B cell (primary cell): Measurements from ENCODE around the gene TULP1. TPM values are rescaled to one million over a fixed set of nuclear protein-coding genes. Genes with fewer than 3 reads are reported as not detected.

Experiments used
- ATAC-seq: fragments of 200-7000 bp; cut with Tn5 transposase; one replicate; pipeline ENCODE4 v1.10.0; 2021; ENCODE audit warnings: low read depth, mild to moderate bottlenecking, moderate number of reproducible peaks, moderate library complexity
- CTCF ChIA-PET: fragments of 350-600 bp; sonication (Branson Sonifier 250); formaldehyde crosslinking; loops from one replicate; lab custom pipeline; 2021; ENCODE audit warnings: antibody characterized with exemption, inconsistent platforms; lab: Charles Lee
- POLR2A ChIA-PET: fragments of 350-600 bp; sonication (Branson Sonifier 250); formaldehyde crosslinking; loops from one replicate; lab custom pipeline; 2021; ENCODE audit warnings: antibody characterized with exemption; lab: Charles Lee
- DNase-seq: peaks from one replicate; pipeline ENCODE4 v3.0.0; 2013
- H2AFZ ChIP-seq: 2 replicates; pipeline ENCODE4 v1.6.1; 2012; ENCODE audit warnings: mild to moderate bottlenecking, low read depth, low read length; ENCODE audit not compliant: insufficient read depth, poor library complexity, severe bottlenecking
- H3K27ac ChIP-seq, 2 donors: 1 replicate in 1 of 2; 2 replicates in 1 of 2; pipeline ENCODE4 v1.5.1; 2012 to 2013; ENCODE audit warnings: low read length in 2 of 2, mild to moderate bottlenecking in 2 of 2, moderate library complexity in 1 of 2
- H3K27me3 ChIP-seq, 4 experiments: fragments of 200-600 bp in 1 of 4; sonication (generic) in 1 of 4; replicated peaks in 1 of 4; 1 replicate in 2 of 4; 2 replicates in 2 of 4; pipeline versions ENCODE4 v1.6.1 to v1.7.0; 2013 to 2016; ENCODE audit warnings: low read length in 3 of 4, mild to moderate bottlenecking in 2 of 4, mixed read lengths in 1 of 4, moderate library complexity in 1 of 4; ENCODE audit not compliant: insufficient read depth in 4 of 4, control insufficient read depth in 3 of 4; ENCODE audit errors: control extremely low read depth in 1 of 4
- H3K36me3 ChIP-seq, 2 experiments: replicated peaks in 1 of 2; 1 replicate in 1 of 2; 2 replicates in 1 of 2; pipeline versions ENCODE4 v1.6.1 to v1.7.1; 2013; ENCODE audit warnings: low read length in 1 of 2; ENCODE audit not compliant: insufficient read depth in 2 of 2, control insufficient read depth in 1 of 2; ENCODE audit errors: control extremely low read depth in 1 of 2, extremely low read depth in 1 of 2
- H3K4me1 ChIP-seq, 2 donors: fragments of 200-600 bp in 1 of 2; sonication (generic) in 1 of 2; 1 replicate in 1 of 2; 2 replicates in 1 of 2; pipeline versions ENCODE4 v1.5.1 to v1.6.1; 2013 to 2017; ENCODE audit warnings: low read length in 2 of 2; ENCODE audit not compliant: control insufficient read depth in 2 of 2, insufficient read depth in 2 of 2
- H3K4me2 ChIP-seq: replicated peaks from 2 replicates; pipeline ENCODE3; 2012; ENCODE audit warnings: mild to moderate bottlenecking, low read depth, low read length; ENCODE audit not compliant: poor library complexity, severe bottlenecking
- H3K4me3 ChIP-seq, 5 experiments: fragments of 200-600 bp in 1 of 5; sonication (generic) in 1 of 5; 1 replicate in 3 of 5; 2 replicates in 2 of 5; pipeline versions ENCODE4 v1.5.1 to v1.7.0; 2011 to 2016; ENCODE audit warnings: low read length in 4 of 5, mild to moderate bottlenecking in 4 of 5, low read depth in 2 of 5, control low read depth in 1 of 5, moderate library complexity in 1 of 5; ENCODE audit not compliant: insufficient read depth in 1 of 5; ENCODE audit errors: control extremely low read depth in 1 of 5, extremely low read depth in 1 of 5
- H3K79me2 ChIP-seq: fragments of 200-600 bp; sonication (generic); one replicate; pipeline ENCODE4 v1.6.0; 2016; ENCODE audit warnings: low read length; ENCODE audit not compliant: control insufficient read depth, insufficient read depth
- H3K9ac ChIP-seq: fragments of 200-600 bp; sonication (generic); 2 replicates; pipeline ENCODE4 v1.6.1; 2017; ENCODE audit warnings: mild to moderate bottlenecking, low read length, moderate library complexity
- H3K9me3 ChIP-seq, 3 donors: one replicate each; pipeline versions ENCODE4 v1.6.1 to v1.7.1; 2013; ENCODE audit warnings: low read length in 2 of 3; ENCODE audit not compliant: control insufficient read depth in 2 of 3, insufficient read depth in 1 of 3; ENCODE audit errors: control extremely low read depth in 1 of 3
- H4K20me1 ChIP-seq: 2 replicates; pipeline ENCODE4 v1.6.0; 2012; ENCODE audit warnings: mild to moderate bottlenecking, low read length; ENCODE audit not compliant: insufficient read depth, control insufficient read depth, poor library complexity, severe bottlenecking
- H3K27ac Mint-ChIP-seq: one replicate; pipeline ENCODE4 v1.8.0; 2021; ENCODE audit warnings: mixed read lengths
- H3K27me3 Mint-ChIP-seq: one replicate; pipeline ENCODE4 v1.8.0; 2021; ENCODE audit warnings: mixed read lengths
- H3K4me1 Mint-ChIP-seq: one replicate; pipeline ENCODE4 v1.8.0; 2021; ENCODE audit warnings: mixed read lengths
- H3K4me3 Mint-ChIP-seq: one replicate; pipeline ENCODE4 v1.8.0; 2021; ENCODE audit warnings: mixed read lengths
- H3K9me3 Mint-ChIP-seq: one replicate; pipeline ENCODE4 v1.8.0; 2022; ENCODE audit warnings: mixed read lengths; ENCODE audit not compliant: insufficient read depth
- CTCF ChIP-seq: fragments of 200-600 bp; IDR thresholded peaks from one replicate; pipeline ENCODE4 v1.8.0; 2022; ENCODE audit warnings: antibody characterized with exemption, mild to moderate bottlenecking
- EZH2 ChIP-seq: IDR thresholded peaks from 2 replicates; pipeline ENCODE4 v1.6.1; 2012; ENCODE audit warnings: borderline replicate concordance, low read depth, mild to moderate bottlenecking, moderate library complexity, low read length; ENCODE audit not compliant: insufficient read depth, poor library complexity, severe bottlenecking
- WGBS: methylation state at CpG from one replicate; pipeline ENCODE4 v1.1.5; 2013; ENCODE audit warnings: missing lambda C conversion rate; ENCODE audit not compliant: insufficient coverage; 5-methylcytosine and 5-hydroxymethylcytosine counted together
- intact Hi-C: fragments of 100-400 bp; cut with micrococcal nuclease; formaldehyde crosslinking; loops from one replicate; pipeline ENCODE4 v1.10.0; 2022
- polyA plus RNA-seq: library from polyadenylated mRNA; depleted of rRNA; stranded (reverse); fragments of >200 nt; gene quantifications from 2 replicates; pipeline ENCODE4 v1.2.3, GENCODE V29; 2012
- total RNA-seq, 2 donors: library from RNA; stranded (reverse); fragments of 120-200 nt in 1 of 2; gene quantifications; 1 replicate in 1 of 2; 2 replicates in 1 of 2; pipeline versions ENCODE4 v1.2.3 to v1.2.4, GENCODE V29; 2013 to 2022

The TULP1 gene
- total and polyA plus RNA-seq, 2 donors (not counting 1 experiment from before 2014, with no cell fraction given) = not detected

GRCh38 chr6:35508542-35508941, 4.2 kb downstream of the TULP1 start:
- 94% methylated on average over 4 of the region's 5 CpGs for WGBS
- Histone ChIP-seq H3K9me3 (peaks cover 0 to 7% (median 0%) of the 10 kb centered on the region in 3 donors), H2AFZ (no peak overlapping the region), H3K27me3 (peaks cover 0 to 36% (median 20%) of the 10 kb centered on the region in 4 experiments), H3K4me2 (no peak overlapping the region), H3K27ac (no peak overlapping the region), H3K36me3 (no peaks in the 10 kb centered on the region), H3K4me3 (no peak overlapping the region), H3K9ac (no peak overlapping the region), H3K4me1 (peaks cover 8 to 14% of the 10 kb centered on the region in 2 donors), H3K79me2 (no peaks in the 10 kb centered on the region), H4K20me1 (no peaks in the 10 kb centered on the region)
- peaks cover 7% of the 10 kb centered on the region for H3K4me1 Mint-ChIP-seq
- DNase-seq = no peak
- H3K9me3 Mint-ChIP-seq = no peaks in the 10 kb centered on the region
- ATAC-seq = no peak
- H3K4me3 Mint-ChIP-seq = no peak overlapping the region
- H3K27me3 Mint-ChIP-seq = peaks cover 35% of the 10 kb centered on the region
- ChIA-PET POLR2A (no interaction called here), CTCF (no interaction called here)
- TF ChIP-seq CTCF = no peak
- no peak for TF ChIP-seq EZH2
- no peak overlapping the region for H3K27ac Mint-ChIP-seq
- intact Hi-C loops = no loop called here

- Histone ChIP-seq H3K9ac (no peak overlapping the region), H3K79me2 (no peaks in the 10 kb centered on the region), H3K36me3 (no peaks in the 10 kb centered on the region), H2AFZ (no peak overlapping the region), H3K4me2 (no peak overlapping the region), H3K9me3 (peaks cover 0 to 9% (median 0%) of the 10 kb centered on the region in 3 donors), H4K20me1 (no peaks in the 10 kb centered on the region), H3K27ac (no peak overlapping the region), H3K4me3 (no peak overlapping the region), H3K4me1 (peaks cover 8 to 14% of the 10 kb centered on the region in 2 donors), H3K27me3 (peaks cover 0 to 39% (median 21%) of the 10 kb centered on the region in 4 experiments)
- no peak overlapping the region for H3K4me3 Mint-ChIP-seq
- peaks cover 38% of the 10 kb centered on the region for H3K27me3 Mint-ChIP-seq
- H3K4me1 Mint-ChIP-seq = peaks cover 7% of the 10 kb centered on the region
- ChIA-PET CTCF (no interaction called here), POLR2A (no interaction called here)
- WGBS = 40% methylated on average over 1 of the region's 2 CpGs
- no peak overlapping the region for H3K27ac Mint-ChIP-seq
- TF ChIP-seq CTCF (no peak), EZH2 (no peak)
- DNase-seq (no peak), ATAC-seq (no peak)
- intact Hi-C loops = no loop called here
- no peaks in the 10 kb centered on the region for H3K9me3 Mint-ChIP-seq
Observed at GRCh38 chr6:35508027-35508426, 4.7 kb downstream of the TULP1 start.
